DMS53 (cell line): ENCODE measurements around the gene CD300LF.

Source experiments
- DNase-seq: peaks from one replicate; lab custom pipeline; 2025; lab: John Stamatoyannopoulos, UW

The CD300LF gene

DNA sequence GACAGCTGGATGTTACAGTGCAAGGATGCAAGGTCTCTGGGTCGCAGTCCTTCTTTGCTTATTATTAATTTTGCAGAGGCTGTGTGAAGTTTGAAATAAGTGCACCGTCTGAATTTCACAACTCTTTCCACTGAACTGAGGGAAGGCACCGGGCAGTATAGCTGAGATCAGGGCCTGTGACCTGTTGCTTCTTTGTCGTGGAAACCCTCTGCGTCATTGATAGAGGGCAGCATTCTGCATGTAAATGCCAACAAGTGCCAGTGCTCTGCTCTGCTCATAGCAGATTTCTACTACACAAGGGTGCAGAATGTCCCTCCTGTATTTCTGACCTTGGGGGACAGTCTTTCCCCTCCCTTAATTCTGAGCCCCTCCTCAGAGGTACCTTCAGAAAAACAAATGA, 26.0 kb downstream of the CD300LF start:
- DNase-seq: peak; percentile 48

DNA sequence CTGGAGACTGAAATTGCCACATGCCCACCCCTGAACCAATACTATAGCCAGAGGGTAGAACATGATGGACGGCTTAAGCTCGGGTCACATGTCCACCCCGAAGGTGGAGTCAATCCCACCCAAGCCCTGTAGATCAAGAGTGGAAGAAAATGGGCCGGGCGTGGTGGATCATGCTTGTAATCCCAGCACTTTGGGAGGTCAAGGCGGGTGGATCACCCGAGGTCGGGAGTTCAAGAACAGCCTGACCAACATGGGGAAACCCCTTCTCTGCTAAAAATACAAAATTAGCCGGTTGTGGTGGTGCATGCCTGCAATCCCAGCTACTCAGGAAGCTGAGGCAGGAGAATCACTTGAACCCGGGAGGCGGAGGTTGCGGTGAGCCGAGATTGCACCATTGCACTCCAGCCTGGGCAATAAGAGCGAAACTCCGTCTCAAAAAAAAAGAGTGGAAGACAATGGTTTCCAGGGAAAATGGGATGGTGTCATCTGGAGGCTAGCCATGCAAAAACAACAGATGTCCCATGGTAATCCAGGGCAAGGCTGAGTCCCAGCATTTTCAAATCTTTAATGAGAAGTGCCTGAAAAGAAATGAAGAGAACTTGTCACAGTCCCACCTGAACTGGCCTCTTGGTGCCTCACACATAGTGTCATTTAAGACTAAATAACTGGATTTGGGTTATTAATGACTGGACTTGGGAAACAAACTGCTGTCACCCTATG, 30.1 kb downstream of the CD300LF start:
- no peak for DNase-seq

DNA sequence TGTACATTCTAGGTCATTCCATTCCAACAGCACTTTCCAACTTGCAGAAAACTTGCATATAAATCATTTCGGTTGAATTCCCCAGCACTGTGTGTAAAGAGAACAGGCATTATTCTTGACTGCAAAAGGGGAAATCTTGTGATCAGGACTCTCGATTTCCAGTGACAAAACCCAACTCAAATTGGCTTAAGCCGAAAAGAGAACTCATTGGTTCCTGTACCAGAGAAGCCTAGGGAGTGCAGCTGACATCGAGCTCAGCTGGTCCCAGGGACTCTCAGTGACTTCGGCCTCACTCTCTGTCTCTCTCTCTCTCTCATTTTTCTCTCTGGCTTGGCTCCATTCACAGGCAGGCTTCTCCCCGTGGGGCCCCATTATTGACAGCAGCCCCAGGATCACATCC, 30.7 kb downstream of the CD300LF start:
- no peak for DNase-seq

DNA sequence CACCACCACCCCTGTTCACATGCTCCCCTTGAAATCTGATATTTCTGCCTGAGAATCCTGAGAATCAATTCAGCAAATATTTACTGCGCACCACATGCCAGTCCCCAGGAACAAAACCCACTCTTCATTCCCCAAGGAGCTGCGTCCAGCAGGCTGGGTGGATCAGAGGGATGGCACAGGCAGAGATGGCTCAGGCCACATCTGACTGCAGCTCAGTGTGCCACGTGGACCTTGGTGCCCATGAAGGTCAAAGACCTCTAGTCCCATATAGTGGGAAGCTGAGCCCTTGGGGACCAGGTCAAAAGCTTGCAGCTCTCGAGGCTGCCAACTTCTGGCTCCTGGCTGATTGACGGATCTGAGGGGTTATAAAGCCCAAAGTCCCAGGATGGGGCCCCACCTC, 31.8 kb downstream of the CD300LF start:
- DNase-seq: no peak

DNA sequence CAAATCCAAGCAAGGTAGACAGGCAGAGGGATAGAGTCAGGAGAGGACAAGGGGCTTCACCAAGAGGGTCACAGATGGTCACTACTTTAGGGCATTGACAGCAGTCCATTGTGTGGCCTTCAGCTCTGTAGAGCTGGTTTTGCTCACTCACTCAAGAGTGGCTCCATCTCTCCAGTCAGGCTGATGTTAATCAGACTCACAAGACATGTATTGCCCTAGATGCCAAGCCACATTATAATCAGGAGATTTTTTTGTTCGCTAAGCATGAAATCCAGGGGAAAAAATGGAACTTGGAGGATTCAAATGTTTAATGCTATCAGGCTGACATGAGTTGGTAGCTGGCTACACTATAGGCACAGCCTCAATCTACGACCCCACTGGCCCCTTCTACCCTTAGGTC, 32.5 kb downstream of the CD300LF start:
- no peak for DNase-seq

DNA sequence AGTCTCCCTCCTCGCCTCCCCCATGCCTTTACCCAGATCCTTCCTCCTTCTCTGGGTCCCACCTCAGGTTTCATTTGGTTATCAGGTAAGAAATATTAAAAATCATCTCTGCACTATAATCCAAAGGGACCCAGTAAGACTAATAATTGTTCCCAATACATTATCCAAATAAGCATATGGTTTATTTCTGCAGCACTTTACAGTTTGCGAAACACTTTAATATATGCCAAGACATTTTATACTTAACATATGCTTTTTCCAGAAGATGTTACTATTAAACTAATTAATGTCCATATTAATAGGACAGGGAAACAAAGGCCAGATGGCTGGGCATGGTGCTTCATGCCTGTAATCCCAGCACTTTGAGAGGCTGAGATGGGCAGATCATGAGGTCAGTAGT, 33.3 kb downstream of the CD300LF start:
- no peak for DNase-seq

DNA sequence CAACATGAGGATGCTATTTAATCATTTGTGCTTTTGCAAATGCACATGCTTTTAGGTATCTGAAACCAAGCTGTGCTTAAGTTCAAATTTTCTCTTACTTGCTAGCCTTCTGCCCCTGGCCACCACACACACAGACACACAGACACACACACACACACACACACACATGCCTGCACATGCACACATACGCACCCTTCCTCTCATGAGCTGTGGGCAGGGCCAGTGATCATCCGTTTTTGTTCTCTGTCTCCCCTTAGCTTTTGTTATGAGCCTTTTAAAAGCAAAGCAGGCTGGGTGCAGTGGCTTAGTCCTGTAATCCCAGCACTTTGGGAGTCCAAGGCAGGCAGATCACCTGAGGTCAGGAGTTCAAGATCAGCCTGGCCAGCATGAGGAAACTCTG, 34.2 kb downstream of the CD300LF start:
- peak; percentile 56 for DNase-seq

DNA sequence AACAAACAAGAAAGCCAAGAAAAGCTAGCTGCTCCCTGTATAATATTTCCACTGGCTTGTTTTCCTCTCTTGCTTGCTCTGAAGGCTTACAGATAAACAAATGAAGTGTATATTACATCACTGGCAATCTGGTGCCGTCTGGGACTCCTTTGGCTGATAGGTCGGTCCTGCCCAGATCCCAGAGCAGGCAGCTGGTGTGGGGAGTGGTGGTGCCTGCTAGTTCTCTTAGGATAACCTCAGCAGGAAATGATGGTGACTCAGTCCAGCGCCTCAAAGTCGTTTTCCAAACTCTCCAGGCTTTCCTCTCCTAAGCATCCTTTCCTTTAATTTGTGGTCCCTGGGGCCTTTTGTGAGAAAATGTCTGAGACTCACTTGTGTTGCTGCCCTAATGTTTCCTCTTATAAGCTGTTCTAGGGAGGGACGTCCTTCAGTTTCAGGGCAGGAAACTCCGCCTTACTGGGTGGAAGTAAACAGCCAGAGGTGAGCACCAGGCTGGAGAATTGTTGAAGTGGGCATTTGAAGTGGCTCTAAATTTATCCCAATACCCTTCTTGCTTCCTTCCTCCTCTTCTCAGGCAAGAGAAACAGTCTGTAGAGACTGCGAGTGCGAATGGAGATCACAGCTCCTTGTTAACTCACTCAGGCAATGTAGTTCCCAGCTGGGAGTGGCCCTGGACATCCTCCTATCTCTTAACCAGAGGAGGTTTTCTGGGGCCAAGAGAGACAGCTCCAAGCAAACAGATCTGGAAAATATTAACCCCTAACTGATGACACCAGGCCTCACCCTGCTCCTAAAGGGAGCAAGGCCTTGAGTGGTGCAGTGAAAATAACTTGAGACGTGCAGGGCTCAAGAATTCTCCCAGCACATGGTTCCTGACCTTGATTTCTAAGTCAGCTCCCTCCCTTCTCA, 34.9 kb downstream of the CD300LF start:
- DNase-seq: peak; percentile 94

DNA sequence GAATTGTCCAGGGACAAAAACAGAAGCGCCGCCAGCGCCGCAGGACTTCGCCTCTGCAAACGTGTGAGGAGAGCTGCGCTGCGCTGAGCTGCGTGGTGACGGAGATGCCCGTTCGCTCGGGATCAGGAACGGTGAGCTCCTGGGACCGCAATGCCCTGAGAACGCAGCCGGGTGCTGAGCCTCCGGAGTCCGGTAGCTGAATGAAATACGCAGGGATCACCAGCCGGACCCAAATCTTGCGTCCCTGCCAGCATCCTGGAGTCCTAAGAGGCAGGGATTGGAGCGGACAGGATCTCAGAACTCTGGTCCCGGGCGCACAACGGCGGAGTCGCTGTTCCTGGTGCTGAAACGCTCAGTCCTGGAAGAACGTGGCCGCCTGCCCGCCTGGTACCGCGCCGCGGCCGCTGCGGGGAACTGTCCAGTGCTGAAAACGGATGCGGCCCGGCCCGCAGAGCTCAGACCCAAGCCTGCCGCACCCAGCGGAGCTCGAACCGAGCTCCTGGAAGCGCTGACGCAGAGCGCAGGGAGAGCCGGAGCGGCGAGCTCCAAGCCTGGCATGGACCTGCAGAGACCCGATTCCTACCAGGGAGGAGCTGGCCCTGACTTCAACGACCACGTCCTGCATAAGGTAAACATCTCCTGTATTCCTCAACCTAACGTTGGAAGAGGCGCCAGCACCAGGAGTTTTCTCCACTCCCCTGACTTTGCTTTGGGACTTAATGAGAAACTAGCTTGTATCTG, 41.5 kb downstream of the CD300LF start:
- peak; percentile 82 for DNase-seq

DNA sequence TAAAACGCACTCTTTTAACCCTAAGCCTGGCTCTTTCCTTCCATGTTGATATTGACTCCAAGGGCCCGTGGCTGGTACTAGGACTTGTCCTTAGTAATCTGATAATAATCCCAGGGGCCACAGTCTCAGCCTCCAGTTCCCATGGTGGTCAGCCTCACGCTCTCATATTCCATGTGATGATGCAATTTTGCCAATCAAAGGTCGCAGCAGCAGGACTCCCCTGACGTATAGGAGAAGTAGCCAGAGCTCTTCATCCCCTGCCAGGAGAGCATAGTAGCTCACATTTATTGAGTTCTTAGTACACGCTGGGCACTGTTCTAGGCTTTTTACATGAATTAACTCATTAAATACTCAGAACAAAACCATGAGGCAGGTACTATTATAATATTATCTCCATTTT, 42.4 kb downstream of the CD300LF start:
- DNase-seq: no peak

DNA sequence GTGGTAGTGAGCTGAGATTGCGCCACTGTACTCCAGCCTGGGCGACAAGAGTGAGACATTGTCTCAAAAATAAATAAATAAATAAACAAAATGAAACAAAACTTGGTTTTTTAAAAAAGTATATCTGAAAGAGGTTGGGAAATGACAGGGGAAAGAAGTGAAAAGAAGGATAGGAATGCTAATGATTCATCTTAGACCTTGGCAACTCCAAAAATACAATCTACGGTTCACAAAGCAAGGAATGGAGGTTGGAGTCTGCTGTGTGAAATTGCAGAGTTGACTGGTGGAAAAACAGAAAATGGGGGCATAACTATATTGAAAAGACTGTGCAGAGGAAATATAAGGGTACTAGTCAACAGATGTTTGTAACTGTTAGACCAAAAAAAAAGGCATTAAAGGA, 49.2 kb downstream of the CD300LF start:
- DNase-seq: no peak

DNA sequence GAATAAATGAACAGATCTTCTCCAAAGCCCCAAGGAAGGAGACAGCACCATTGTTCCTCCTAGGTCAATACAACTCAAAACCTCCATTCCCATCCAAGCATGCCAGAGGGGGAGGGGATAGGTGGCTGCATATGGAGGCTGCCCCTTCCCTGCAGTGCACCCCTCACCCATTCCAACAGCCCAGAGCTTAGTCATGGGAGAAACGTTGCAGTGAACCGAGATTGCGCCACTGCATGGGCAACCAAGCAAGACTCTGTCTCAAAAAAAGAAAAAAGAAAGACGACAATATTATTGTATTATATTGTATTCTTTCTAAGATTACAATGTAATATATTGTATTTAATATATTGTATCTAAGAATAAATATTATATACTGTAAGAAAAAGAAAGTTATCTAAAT, 52.8 kb downstream of the CD300LF start:
- no peak for DNase-seq

DNA sequence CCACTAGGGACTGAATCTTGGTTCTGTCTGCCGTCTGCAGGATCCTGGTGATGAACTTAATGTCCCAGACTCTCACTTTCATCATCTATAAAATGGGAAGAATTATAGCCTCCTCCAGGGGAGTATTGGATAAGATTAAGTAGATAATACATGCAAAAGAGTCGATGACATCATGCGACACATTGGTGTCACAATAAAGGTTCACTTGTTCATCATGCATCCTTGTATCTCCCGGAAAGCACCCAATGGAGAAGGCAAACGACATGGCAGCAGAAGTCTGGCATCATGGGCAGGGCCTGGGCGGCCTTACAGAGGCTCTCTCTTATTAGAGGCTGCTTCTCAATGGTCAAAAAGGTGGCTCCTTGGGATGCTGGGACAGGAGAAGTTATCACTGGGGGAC, 54.1 kb downstream of the CD300LF start:
- DNase-seq: no peak

DNA sequence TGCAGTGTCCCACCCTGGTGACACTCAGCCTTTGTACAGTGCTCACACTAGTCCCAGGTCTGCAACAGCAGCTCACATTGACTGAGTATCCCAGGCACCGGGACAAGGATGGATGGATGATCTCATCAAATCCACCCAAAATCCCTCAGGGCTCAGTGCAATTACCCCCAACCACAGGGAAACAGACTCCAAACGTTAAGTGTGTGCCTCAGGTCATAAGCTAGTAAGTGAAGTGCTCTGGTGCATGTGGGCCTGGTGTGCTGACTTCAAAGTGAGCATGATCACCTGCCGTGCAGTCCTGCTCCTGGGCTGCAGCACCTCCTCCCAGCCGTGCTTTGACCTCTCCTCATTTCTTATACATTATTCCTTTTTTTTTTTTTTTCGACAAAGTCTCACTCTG, 58.0 kb downstream of the CD300LF start:
- DNase-seq: no peak

DNA sequence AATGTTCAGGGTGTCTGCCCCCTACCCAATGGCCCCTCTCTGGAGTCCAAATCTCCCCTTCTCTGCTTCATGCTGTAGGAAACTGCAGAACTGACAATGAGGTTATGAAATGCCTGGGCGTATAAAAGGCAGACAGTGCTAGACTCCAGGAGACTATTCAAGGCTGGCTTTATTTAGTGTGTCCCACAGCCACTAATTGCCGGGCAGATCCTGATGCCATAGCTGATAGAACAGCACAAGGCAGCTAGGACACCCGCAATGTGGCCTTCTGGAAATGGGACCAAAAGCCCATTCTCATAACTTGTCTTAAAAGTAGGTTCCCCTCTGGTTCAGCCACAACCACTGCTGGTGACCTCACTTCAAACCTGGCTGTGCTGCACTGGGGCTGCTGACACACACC, 60.7 kb downstream of the CD300LF start:
- DNase-seq: no peak

DNA sequence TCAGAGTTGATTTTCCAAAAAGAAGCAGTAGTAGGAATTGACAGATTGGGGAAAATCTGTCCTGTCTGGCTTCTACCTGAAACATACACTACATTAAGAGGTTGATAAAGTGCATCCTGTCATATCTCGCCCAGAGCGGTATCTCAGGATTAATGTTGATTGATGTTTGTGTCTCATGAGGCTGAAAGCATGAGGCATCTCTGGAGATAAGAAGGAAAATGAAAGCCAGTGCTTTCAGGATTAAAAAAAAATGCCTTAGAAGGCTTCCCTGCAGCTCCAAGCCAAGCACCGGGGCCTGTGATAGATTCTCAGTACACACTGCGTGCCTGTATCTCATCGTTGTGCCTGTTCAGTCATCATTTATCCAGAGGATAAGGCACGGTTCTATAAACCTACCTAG, 62.8 kb downstream of the CD300LF start:
- DNase-seq: no peak

DNA sequence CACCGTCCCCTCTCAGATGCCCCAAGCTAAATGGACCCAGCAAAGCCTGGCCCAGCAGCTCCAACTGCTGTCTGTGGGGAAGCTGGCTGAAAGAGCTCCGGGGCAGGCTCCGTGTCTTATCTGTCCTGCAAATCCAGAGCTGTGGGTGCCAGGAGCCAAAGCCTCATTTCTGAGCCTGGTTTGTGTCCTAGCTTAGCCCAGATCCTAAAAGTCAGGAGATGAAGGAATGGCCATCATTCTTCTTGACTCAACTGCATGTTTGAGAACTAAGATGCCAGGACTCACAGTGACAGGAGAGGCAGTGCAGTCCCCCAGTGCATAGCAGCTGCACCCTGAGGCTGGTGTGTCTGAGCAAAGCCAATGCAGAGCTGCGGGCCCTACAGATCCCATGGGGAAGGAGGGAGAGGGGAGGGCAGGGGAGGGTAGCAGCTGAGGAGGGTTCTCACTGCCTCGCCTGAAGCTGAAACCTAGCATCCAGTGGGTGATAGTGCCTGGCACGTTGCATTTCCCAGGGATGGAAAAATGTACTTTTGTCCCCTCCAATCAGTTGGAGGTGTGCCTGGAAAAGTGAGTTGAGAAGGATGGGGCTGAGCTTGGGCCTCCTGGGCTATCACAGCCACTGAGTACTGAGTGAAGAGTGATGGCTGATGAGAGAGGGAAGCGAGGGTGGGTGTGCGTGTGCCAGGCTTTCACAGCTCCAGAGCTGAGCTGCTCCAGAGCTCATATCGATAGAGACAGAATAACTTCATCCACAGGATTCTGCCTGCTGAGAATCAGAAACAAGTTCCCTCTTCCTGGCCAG, 64.7 kb downstream of the CD300LF start:
- no peak for DNase-seq

DNA sequence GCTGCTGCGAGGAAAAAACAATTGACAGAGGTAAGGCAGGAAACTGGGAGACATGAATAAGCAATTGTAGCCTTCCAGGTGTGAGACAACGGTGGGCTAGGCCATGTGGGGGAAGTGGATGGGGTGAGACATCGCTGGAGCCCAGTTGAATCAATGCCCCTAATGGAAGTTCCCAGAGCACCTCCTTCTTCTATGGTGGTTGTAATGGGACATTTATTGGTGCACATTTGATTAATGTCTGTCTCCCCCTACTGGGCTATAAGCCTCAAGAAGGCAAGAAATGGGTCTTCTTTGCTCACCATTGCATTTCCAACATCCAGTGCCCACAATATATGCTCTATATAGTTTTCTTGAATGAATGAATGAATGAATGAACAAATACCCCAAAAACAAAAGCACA, 66.5 kb downstream of the CD300LF start:
- DNase-seq: peak; percentile 77

DNA sequence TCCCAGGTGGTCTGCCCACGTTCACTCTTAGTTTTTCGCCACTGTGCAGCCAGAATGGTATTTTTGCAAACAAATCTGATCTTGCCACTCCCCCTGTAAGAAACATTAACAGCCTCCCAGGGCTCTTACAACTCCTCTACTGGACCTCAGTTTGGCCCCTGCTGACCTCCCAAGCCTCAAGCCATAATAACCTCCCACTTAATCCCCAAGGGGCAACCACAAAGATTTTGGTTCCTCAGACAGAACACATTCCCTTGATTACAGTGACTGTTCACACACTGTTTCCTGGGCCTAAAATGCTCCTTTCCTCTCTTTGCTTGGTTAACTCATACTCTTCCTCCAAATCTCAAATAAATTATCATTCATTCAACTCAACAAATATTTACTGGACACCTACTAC, 67.7 kb downstream of the CD300LF start:
- DNase-seq: no peak

DNA sequence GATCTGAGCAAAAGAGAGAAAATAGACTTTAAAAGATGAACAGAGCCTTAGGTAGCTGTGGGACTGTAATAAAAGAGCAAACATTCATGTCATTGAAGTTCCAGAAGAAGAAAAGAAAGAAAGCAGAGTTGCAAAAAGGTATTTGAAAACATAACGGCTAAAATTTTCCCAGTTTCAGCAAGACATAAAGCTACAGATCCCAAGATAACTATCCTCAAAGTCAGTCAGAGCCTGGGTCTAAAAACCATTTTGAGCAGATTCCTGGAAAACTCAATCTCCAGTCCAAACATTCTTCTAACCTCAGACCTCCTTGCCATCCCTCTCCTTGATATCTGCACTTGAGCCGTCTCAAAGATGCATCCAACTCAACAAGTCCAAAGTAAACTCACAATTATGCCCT, 68.3 kb downstream of the CD300LF start:
- DNase-seq: no peak
